ENCODE measurements around the gene NXPE1. TPM values are rescaled to one million over a fixed set of nuclear protein-coding genes. Genes with fewer than 3 reads are reported as not detected.

Gene NXPE1
- polyA plus RNA-seq, 1 of the 3 experiments (the other 2 are of a cell fraction) = not detected

DNA sequence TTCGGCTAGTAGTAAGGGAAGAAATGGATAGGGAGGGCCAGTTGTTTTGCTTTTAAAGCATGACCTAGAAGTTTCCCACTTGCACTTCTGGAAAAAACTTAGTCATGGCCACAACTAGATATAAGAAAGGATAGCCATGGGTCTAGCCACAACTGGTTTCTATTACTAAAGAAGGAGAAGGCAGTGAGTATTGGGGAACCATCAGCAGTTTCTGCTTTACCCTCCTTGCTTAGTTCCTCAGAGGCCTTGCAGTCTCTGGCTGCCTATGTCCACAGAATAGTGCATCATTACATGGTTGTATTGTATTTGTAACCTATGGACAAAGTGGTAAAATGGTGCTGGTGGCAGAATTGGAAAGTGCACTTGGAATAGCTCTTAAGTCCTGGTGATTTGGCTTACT lies 35.6 kb downstream of the NXPE1 start:
- no peak for TF ChIP-seq RFX5 (IDR thresholded peaks at IDR 0.05; ENCODE audit: low read length)
- TF ChIP-seq, protein P1, sequence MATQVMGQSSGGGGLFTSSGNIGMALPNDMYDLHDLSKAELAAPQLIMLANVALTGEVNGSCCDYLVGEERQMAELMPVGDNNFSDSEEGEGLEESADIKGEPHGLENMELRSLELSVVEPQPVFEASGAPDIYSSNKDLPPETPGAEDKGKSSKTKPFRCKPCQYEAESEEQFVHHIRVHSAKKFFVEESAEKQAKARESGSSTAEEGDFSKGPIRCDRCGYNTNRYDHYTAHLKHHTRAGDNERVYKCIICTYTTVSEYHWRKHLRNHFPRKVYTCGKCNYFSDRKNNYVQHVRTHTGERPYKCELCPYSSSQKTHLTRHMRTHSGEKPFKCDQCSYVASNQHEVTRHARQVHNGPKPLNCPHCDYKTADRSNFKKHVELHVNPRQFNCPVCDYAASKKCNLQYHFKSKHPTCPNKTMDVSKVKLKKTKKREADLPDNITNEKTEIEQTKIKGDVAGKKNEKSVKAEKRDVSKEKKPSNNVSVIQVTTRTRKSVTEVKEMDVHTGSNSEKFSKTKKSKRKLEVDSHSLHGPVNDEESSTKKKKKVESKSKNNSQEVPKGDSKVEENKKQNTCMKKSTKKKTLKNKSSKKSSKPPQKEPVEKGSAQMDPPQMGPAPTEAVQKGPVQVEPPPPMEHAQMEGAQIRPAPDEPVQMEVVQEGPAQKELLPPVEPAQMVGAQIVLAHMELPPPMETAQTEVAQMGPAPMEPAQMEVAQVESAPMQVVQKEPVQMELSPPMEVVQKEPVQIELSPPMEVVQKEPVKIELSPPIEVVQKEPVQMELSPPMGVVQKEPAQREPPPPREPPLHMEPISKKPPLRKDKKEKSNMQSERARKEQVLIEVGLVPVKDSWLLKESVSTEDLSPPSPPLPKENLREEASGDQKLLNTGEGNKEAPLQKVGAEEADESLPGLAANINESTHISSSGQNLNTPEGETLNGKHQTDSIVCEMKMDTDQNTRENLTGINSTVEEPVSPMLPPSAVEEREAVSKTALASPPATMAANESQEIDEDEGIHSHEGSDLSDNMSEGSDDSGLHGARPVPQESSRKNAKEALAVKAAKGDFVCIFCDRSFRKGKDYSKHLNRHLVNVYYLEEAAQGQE (IDR thresholded peaks at IDR 0.05; ENCODE audit: low read depth, low read length) = no peak
- no peak for TF ChIP-seq MEF2A (IDR thresholded peaks at IDR 0.05; ENCODE audit: borderline replicate concordance, low read depth)
- TF ChIP-seq RXRA (IDR thresholded peaks at IDR 0.05; ENCODE audit: borderline replicate concordance, low read depth) = no peak
- TF ChIP-seq NFIC (IDR thresholded peaks at IDR 0.05; ENCODE audit: borderline replicate concordance) = no peak
- no peak for TF ChIP-seq FOXJ3 (CRISPR knock-in tag; IDR thresholded peaks at IDR 0.05)
- TF ChIP-seq RAD21 (IDR thresholded peaks at IDR 0.05; ENCODE audit: low read length) = no peak
- no peak for TF ChIP-seq TAF1 (IDR thresholded peaks at IDR 0.05; ENCODE audit: borderline replicate concordance, low read depth, low read length)
- TF ChIP-seq TEAD4 (IDR thresholded peaks at IDR 0.05; ENCODE audit: borderline replicate concordance, insufficient read depth) = no peak
- TF ChIP-seq EZH2phosphoT487 (IDR thresholded peaks at IDR 0.05; ENCODE audit: borderline replicate concordance, low read depth) = no peak
- TF ChIP-seq CHD2 (IDR thresholded peaks at IDR 0.05; ENCODE audit: low read length, partially characterized antibody) = no peak
- no peak for TF ChIP-seq FOXM1 (IDR thresholded peaks at IDR 0.05; ENCODE audit: low read depth)
- TF ChIP-seq, protein P2, sequence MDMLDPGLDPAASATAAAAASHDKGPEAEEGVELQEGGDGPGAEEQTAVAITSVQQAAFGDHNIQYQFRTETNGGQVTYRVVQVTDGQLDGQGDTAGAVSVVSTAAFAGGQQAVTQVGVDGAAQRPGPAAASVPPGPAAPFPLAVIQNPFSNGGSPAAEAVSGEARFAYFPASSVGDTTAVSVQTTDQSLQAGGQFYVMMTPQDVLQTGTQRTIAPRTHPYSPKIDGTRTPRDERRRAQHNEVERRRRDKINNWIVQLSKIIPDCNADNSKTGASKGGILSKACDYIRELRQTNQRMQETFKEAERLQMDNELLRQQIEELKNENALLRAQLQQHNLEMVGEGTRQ (IDR thresholded peaks at IDR 0.05; ENCODE audit: borderline replicate concordance, low read depth, low read length) = no peak
- no peak for TF ChIP-seq SIN3A (IDR thresholded peaks at IDR 0.05; ENCODE audit: borderline replicate concordance, low read depth, low read length)
- no peak overlapping the region for H3K27ac ChIP-seq (ENCODE audit: low read depth in 2 of 2, low read length in 1 of 2)
- H3F3A ChIP-seq (replicated peaks; ENCODE audit: insufficient read depth) = no peaks in the 10 kb centered on the region
- H3K9me2 ChIP-seq = no peaks in the 10 kb centered on the region
- no peak for DNase-seq
- H2AFZ ChIP-seq (ENCODE audit: low read depth) = no peak overlapping the region
- POLR2A ChIA-PET = no interaction called here
- WGBS (ENCODE audit: low lambda C conversion rate) = 35% methylated on average over 1 of the region's 1 CpG
- no peaks in the 10 kb centered on the region for H3K36me3 ChIP-seq (replicated peaks in 1 of 2; ENCODE audit: control insufficient read depth in 1 of 2, insufficient read depth in 2 of 2, low read length in 1 of 2)
- no peak overlapping the region for H3K4me2 ChIP-seq
- H3K9me3 ChIP-seq = no peaks in the 10 kb centered on the region
- H4K20me1 ChIP-seq (ENCODE audit: insufficient read depth) = no peaks in the 10 kb centered on the region
- H3K9ac ChIP-seq = no peak overlapping the region
- CTCF ChIA-PET = no interaction called here
- no peak overlapping the region for H3K4me3 ChIP-seq (ENCODE audit: low read depth in 2 of 2, low read length in 1 of 2)
- H3K79me2 ChIP-seq (ENCODE audit: insufficient read depth) = no peaks in the 10 kb centered on the region
- no peaks in the 10 kb centered on the region for H3K4me1 ChIP-seq (ENCODE audit: control insufficient read depth in 1 of 2, insufficient read depth in 2 of 2, low read depth in 1 of 2, low read length in 1 of 2)
- H3K27me3 ChIP-seq (ENCODE audit: insufficient read depth) = no peaks in the 10 kb centered on the region

DNA sequence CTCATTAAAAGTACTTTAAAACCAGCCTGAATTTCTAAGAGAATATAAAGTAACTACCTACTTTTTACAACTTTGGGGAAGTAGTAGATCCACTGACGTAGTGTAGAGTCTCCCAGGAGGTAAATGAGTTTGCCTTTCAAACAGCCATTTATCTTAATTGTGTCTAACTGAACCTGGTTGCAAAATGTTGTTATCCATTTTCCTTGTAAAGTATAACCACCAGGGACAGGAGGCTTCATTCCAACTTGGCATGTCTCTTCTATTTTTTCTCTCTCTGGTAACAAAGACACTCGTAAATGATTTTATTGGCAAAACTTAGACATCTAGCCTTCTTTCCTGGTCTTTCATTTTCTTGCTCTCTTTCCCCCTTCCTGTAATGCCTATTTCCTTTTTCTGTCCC lies 36.9 kb downstream of the NXPE1 start:
- Histone ChIP-seq H3K4me1 (ENCODE audit: control insufficient read depth in 1 of 2, insufficient read depth in 2 of 2, low read depth in 1 of 2, low read length in 1 of 2) (no peaks in the 10 kb centered on the region), H3K9ac (no peak overlapping the region), H2AFZ (ENCODE audit: low read depth) (no peak overlapping the region), H3K36me3 (replicated peaks in 1 of 2; ENCODE audit: control insufficient read depth in 1 of 2, insufficient read depth in 2 of 2, low read length in 1 of 2) (no peaks in the 10 kb centered on the region), H3K4me2 (no peak overlapping the region), H3K27me3 (ENCODE audit: insufficient read depth) (no peaks in the 10 kb centered on the region), H3K79me2 (ENCODE audit: insufficient read depth) (no peaks in the 10 kb centered on the region), H3K27ac (ENCODE audit: low read depth in 2 of 2, low read length in 1 of 2) (no peak overlapping the region), H3K4me3 (ENCODE audit: low read depth in 2 of 2, low read length in 1 of 2) (no peak overlapping the region), H3K9me2 (no peaks in the 10 kb centered on the region), H3F3A (replicated peaks; ENCODE audit: insufficient read depth) (no peaks in the 10 kb centered on the region), H4K20me1 (ENCODE audit: insufficient read depth) (no peaks in the 10 kb centered on the region), H3K9me3 (no peaks in the 10 kb centered on the region)
- ChIA-PET POLR2A (no interaction called here), CTCF (no interaction called here)
- WGBS (ENCODE audit: low lambda C conversion rate) = 35% methylated on average over 2 of the region's 2 CpGs
- DNase-seq = no peak
- no peak for TF ChIP-seq SIN3A (IDR thresholded peaks at IDR 0.05; ENCODE audit: borderline replicate concordance, low read depth, low read length)
- TF ChIP-seq, protein P3, sequence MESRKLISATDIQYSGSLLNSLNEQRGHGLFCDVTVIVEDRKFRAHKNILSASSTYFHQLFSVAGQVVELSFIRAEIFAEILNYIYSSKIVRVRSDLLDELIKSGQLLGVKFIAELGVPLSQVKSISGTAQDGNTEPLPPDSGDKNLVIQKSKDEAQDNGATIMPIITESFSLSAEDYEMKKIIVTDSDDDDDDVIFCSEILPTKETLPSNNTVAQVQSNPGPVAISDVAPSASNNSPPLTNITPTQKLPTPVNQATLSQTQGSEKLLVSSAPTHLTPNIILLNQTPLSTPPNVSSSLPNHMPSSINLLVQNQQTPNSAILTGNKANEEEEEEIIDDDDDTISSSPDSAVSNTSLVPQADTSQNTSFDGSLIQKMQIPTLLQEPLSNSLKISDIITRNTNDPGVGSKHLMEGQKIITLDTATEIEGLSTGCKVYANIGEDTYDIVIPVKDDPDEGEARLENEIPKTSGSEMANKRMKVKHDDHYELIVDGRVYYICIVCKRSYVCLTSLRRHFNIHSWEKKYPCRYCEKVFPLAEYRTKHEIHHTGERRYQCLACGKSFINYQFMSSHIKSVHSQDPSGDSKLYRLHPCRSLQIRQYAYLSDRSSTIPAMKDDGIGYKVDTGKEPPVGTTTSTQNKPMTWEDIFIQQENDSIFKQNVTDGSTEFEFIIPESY (IDR thresholded peaks at IDR 0.05; ENCODE audit: borderline replicate concordance, low read depth) = no peak
- TF ChIP-seq TEAD4 (IDR thresholded peaks at IDR 0.05; ENCODE audit: borderline replicate concordance, insufficient read depth) = no peak
- no peak for TF ChIP-seq FOSL2 (IDR thresholded peaks at IDR 0.05; ENCODE audit: borderline replicate concordance, low read depth)
